HEK293 (cell line): ENCODE data around the gene HOXA10.
A peak's percentile ranks its signal among the peaks of the same experiment; 100 is the strongest.

Source experiments
- CTCF ChIA-PET: fragments of 350-600 bp; formaldehyde crosslinking; extraction: SDS; loops from one replicate; lab custom pipeline; 2021; ENCODE audit warnings: antibody characterized with exemption; lab: Yijun Ruan, JAX
- POLR2A ChIA-PET: fragments of 300-600 bp; formaldehyde crosslinking; extraction: SDS; loops from one replicate; lab custom pipeline; 2020; ENCODE audit warnings: antibody characterized with exemption, inconsistent platforms; lab: Yijun Ruan, JAX
- H3K27ac ChIP-seq: fragments of 200-500 bp; sonication (Bioruptor generic); 2 replicates; pipeline ENCODE4 v1.5.1; 2014; ENCODE audit warnings: low read depth, low read length, control low read depth, inconsistent platforms; ENCODE audit errors: extremely low read depth
- H3K36me3 ChIP-seq, 2 experiments: fragments of 200-500 bp in 1 of 2; sonication (Bioruptor generic) in 1 of 2; 1 replicate in 1 of 2; 2 replicates in 1 of 2; pipeline ENCODE4 v1.5.1; 2014 to 2017; ENCODE audit warnings: inconsistent platforms in 2 of 2, low read length in 2 of 2; ENCODE audit not compliant: control insufficient read depth in 2 of 2, insufficient read depth in 1 of 2
- H3K4me1 ChIP-seq: fragments of 200-500 bp; sonication (Bioruptor generic); 2 replicates; pipeline ENCODE4 v1.5.1; 2014; ENCODE audit warnings: mild to moderate bottlenecking, low read length, inconsistent platforms; ENCODE audit not compliant: control insufficient read depth, insufficient read depth
- H3K4me3 ChIP-seq: 2 replicates; pipeline ENCODE4 v1.5.1; 2011; ENCODE audit warnings: low read depth, mild to moderate bottlenecking, control low read depth, low read length, moderate library complexity
- H3K9me3 ChIP-seq: fragments of 200-500 bp; sonication (Bioruptor generic); 2 replicates; pipeline ENCODE4 v1.5.1; 2014; ENCODE audit warnings: low read depth, low read length, inconsistent platforms; ENCODE audit not compliant: control insufficient read depth, insufficient read depth
- FEZF1 ChIP-seq: fragments of 450-650 bp; formaldehyde crosslinking; IDR thresholded peaks from 2 replicates; pipeline ENCODE4 v1.5.1; 2016; ENCODE audit warnings: missing biosample characterization, missing genetic modification characterization
- GFI1B ChIP-seq: fragments of 450-650 bp; formaldehyde crosslinking; IDR thresholded peaks from 2 replicates; pipeline ENCODE4 v1.5.1; 2016; ENCODE audit warnings: missing biosample characterization, missing genetic modification characterization
- HOXD13 ChIP-seq: sonication (generic); formaldehyde crosslinking; IDR thresholded peaks from 2 replicates; pipeline ENCODE4 v1.8.0; 2022; ENCODE audit warnings: missing genetic modification reagents, borderline replicate concordance
- KLF10 ChIP-seq: fragments of 450-650 bp; IDR thresholded peaks from 2 replicates; pipeline ENCODE4 v1.5.1; 2018; ENCODE audit warnings: missing biosample characterization, mild to moderate bottlenecking, missing genetic modification characterization
- KLF7 ChIP-seq: fragments of 450-650 bp; formaldehyde crosslinking; IDR thresholded peaks from 2 replicates; pipeline ENCODE4 v1.5.1; 2016; ENCODE audit warnings: missing biosample characterization, missing genetic modification characterization, borderline replicate concordance
- OSR2 ChIP-seq: fragments of 450-650 bp; formaldehyde crosslinking; IDR thresholded peaks from 2 replicates; pipeline ENCODE4 v1.5.1; 2016; ENCODE audit warnings: missing biosample characterization, missing genetic modification characterization
- ZBTB20 ChIP-seq: fragments of 450-650 bp; formaldehyde crosslinking; IDR thresholded peaks from 2 replicates; pipeline ENCODE4 v1.5.1; 2016; ENCODE audit warnings: missing biosample characterization, missing genetic modification characterization
- ZBTB8A ChIP-seq: fragments of 450-650 bp; formaldehyde crosslinking; IDR thresholded peaks from 2 replicates; pipeline ENCODE4 v1.5.1; 2016; ENCODE audit warnings: missing biosample characterization, missing genetic modification characterization
- ZNF157 ChIP-seq: fragments of 450-650 bp; formaldehyde crosslinking; IDR thresholded peaks from 2 replicates; pipeline ENCODE4 v1.5.1; 2016; ENCODE audit warnings: missing biosample characterization, missing genetic modification characterization
- ZNF341 ChIP-seq: fragments of 450-650 bp; formaldehyde crosslinking; IDR thresholded peaks from 2 replicates; pipeline ENCODE4; 2016; ENCODE audit warnings: low read depth, missing biosample characterization, missing genetic modification characterization
- ZNF366 ChIP-seq: fragments of 450-650 bp; formaldehyde crosslinking; conservative IDR thresholded peaks from 2 replicates; pipeline ENCODE4 v1.5.1; 2016; ENCODE audit warnings: missing biosample characterization, missing genetic modification characterization
- ZNF426 ChIP-seq: fragments of 450-650 bp; formaldehyde crosslinking; IDR thresholded peaks from 2 replicates; pipeline ENCODE4 v1.5.1; 2017; ENCODE audit warnings: missing biosample characterization, missing genetic modification characterization, mild to moderate bottlenecking, inconsistent platforms, moderate library complexity
- ZNF596 ChIP-seq: fragments of 450-650 bp; IDR thresholded peaks from 2 replicates; pipeline ENCODE4 v1.5.0; 2018; ENCODE audit warnings: missing biosample characterization, mild to moderate bottlenecking, missing genetic modification characterization, moderate library complexity
- ZNF600 ChIP-seq: fragments of 450-650 bp; formaldehyde crosslinking; IDR thresholded peaks from 2 replicates; pipeline ENCODE4 v1.5.1; 2016; ENCODE audit warnings: missing biosample characterization, missing genetic modification characterization
- ZNF785 ChIP-seq: fragments of 450-650 bp; formaldehyde crosslinking; IDR thresholded peaks from 2 replicates; pipeline ENCODE4 v1.5.1; 2016; ENCODE audit warnings: missing biosample characterization, missing genetic modification characterization
- ZSCAN16 ChIP-seq: fragments of 450-650 bp; formaldehyde crosslinking; IDR thresholded peaks from 2 replicates; pipeline ENCODE4 v1.5.1; 2016; ENCODE audit warnings: missing biosample characterization, missing genetic modification characterization
- ZSCAN30 ChIP-seq: fragments of 450-650 bp; IDR thresholded peaks from 2 replicates; pipeline ENCODE4 v1.5.1; 2018; ENCODE audit warnings: missing biosample characterization, mild to moderate bottlenecking, missing genetic modification characterization, moderate library complexity
- ZXDB ChIP-seq: fragments of 450-650 bp; formaldehyde crosslinking; IDR thresholded peaks from 2 replicates; pipeline ENCODE4 v1.5.1; 2016; ENCODE audit warnings: missing biosample characterization, missing genetic modification characterization
- TF ChIP-seq, protein P1 (sequence below): fragments of 450-650 bp; formaldehyde crosslinking; IDR thresholded peaks from 2 replicates; pipeline ENCODE4 v1.5.1; 2016; ENCODE audit warnings: missing biosample characterization, missing genetic modification characterization
- TF ChIP-seq, protein P2 (sequence below): fragments of 450-650 bp; formaldehyde crosslinking; IDR thresholded peaks from 2 replicates; pipeline ENCODE4 v1.5.1; 2017; ENCODE audit warnings: missing biosample characterization, mild to moderate bottlenecking, missing genetic modification characterization, moderate library complexity
- TF ChIP-seq, protein P3 (sequence below): fragments of 450-650 bp; formaldehyde crosslinking; conservative IDR thresholded peaks from 2 replicates; pipeline ENCODE4 v1.5.1; 2016; ENCODE audit warnings: low read depth, missing biosample characterization, missing genetic modification characterization
- TF ChIP-seq, protein P4 (sequence below): fragments of 450-650 bp; formaldehyde crosslinking; IDR thresholded peaks from 2 replicates; pipeline ENCODE4 v1.5.1; 2017; ENCODE audit warnings: missing biosample characterization, missing genetic modification characterization
- TF ChIP-seq, protein P5 (sequence below): fragments of 450-650 bp; formaldehyde crosslinking; IDR thresholded peaks from 2 replicates; pipeline ENCODE4 v1.5.1; 2016; ENCODE audit warnings: missing biosample characterization, missing genetic modification characterization

HOXA10 gene

DNA sequence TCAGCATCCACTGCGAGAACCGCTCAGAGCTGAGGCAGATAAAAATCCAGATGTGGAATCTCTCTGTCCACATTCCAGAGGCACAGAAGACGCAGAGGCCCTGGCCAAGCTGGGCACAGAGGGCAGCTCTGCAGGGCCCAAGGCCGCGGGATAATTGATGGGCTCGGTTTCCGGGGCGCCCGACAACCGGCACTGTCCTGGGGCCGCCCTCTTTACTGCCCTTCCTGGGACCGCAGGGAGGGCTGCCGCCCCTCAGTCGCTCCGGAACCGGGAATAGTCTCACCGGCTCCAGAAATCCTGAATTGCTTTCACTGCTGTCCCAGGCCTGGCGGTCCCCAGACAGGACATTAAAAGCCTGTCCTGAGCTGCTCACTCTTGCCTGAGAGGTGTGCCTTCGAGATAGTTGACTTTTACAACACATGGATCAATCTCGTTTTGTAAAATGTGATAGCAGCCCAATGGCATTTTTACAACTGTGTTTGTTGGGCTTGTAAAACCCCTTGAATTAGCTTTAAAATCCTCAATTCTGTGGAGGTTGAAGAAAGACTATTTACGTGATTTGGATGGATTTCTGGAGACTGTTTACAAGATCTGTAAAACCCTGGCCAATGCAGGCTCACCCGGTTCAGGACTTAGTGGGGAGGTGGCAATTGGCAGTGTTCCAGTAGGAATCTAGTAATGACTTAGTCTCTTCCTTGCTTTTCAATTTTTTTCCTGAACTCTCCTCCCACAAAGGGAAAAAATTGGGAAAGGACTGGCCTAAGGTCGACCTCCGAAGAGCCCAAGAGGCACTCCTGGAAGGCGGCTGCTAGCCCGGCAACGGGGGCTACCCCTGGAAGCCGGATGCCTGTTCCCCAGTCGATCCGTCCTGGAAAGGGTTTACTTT, 25.1 kb downstream of the HOXA10 start:
- H3K9me3 ChIP-seq, result no peaks in the 10 kb centered on the region
- CTCF ChIA-PET, result interaction anchor here (0.6 to 4.3 kb wide), 20 partner anchors 8 to 1256 kb away, joined by 3 to 50 read pairs (median 4); partner anchors contain the start of gene HOXA4
- peaks cover 0 to 50% of the 10 kb centered on the region in 2 experiments; a peak in 2 of 3 replicates for H3K36me3 ChIP-seq
- H3K4me1 ChIP-seq, result peaks cover 17% of the 10 kb centered on the region
- H3K27ac ChIP-seq, result peak overlapping the region; percentile 99
- POLR2A ChIA-PET, result interaction anchor here (0.5 to 5.6 kb wide), 16 partner anchors 8 to 1286 kb away, joined by 3 to 42 read pairs (median 4); partner anchors contain the start of genes HOXA1, HOXA10, HOXA7 and HOXA9
- peak overlapping the region; percentile 59 for H3K4me3 ChIP-seq
- TF ChIP-seq OSR2 (tag by site-specific recombination), result no peak
- TF ChIP-seq ZNF785 (tag by site-specific recombination), result no peak
- TF ChIP-seq, protein P1, sequence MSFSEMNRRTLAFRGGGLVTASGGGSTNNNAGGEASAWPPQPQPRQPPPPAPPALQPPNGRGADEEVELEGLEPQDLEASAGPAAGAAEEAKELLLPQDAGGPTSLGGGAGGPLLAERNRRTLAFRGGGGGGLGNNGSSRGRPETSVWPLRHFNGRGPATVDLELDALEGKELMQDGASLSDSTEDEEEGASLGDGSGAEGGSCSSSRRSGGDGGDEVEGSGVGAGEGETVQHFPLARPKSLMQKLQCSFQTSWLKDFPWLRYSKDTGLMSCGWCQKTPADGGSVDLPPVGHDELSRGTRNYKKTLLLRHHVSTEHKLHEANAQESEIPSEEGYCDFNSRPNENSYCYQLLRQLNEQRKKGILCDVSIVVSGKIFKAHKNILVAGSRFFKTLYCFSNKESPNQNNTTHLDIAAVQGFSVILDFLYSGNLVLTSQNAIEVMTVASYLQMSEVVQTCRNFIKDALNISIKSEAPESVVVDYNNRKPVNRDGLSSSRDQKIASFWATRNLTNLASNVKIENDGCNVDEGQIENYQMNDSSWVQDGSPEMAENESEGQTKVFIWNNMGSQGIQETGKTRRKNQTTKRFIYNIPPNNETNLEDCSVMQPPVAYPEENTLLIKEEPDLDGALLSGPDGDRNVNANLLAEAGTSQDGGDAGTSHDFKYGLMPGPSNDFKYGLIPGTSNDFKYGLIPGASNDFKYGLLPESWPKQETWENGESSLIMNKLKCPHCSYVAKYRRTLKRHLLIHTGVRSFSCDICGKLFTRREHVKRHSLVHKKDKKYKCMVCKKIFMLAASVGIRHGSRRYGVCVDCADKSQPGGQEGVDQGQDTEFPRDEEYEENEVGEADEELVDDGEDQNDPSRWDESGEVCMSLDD (tag by site-specific recombination), result no peak
- TF ChIP-seq ZNF157 (tag by site-specific recombination), result no peak
- peak; percentile 22; the same call in 1 of the 2 replicates for TF ChIP-seq KLF10 (tag by site-specific recombination)
- peak; percentile 71; the same call in 1 of the 2 replicates for TF ChIP-seq GFI1B
- peak; percentile 42; the same call in 1 of the 2 replicates for TF ChIP-seq ZSCAN30
- peak; percentile 45; the same call in 1 of the 2 replicates for TF ChIP-seq ZNF366
- 0 out of 2 replicates have a peak, but pooled peaks have one; percentile 41 for TF ChIP-seq HOXD13 (CRISPR knock-in tag)
- TF ChIP-seq, protein P2, sequence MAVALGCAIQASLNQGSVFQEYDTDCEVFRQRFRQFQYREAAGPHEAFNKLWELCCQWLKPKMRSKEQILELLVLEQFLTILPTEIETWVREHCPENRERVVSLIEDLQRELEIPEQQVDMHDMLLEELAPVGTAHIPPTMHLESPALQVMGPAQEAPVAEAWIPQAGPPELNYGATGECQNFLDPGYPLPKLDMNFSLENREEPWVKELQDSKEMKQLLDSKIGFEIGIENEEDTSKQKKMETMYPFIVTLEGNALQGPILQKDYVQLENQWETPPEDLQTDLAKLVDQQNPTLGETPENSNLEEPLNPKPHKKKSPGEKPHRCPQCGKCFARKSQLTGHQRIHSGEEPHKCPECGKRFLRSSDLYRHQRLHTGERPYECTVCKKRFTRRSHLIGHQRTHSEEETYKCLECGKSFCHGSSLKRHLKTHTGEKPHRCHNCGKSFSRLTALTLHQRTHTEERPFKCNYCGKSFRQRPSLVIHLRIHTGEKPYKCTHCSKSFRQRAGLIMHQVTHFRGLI (tag by site-specific recombination), result peak; percentile 64; the same call in 1 of the 2 replicates
- TF ChIP-seq ZNF596 (tag by site-specific recombination), result no peak
- TF ChIP-seq ZNF600 (tag by site-specific recombination), result no peak
- TF ChIP-seq ZNF341, result peak; percentile 19; the same call in 1 of the 2 replicates
- peak; percentile 59; the same call in 1 of the 2 replicates for TF ChIP-seq KLF7
- TF ChIP-seq, protein P3, sequence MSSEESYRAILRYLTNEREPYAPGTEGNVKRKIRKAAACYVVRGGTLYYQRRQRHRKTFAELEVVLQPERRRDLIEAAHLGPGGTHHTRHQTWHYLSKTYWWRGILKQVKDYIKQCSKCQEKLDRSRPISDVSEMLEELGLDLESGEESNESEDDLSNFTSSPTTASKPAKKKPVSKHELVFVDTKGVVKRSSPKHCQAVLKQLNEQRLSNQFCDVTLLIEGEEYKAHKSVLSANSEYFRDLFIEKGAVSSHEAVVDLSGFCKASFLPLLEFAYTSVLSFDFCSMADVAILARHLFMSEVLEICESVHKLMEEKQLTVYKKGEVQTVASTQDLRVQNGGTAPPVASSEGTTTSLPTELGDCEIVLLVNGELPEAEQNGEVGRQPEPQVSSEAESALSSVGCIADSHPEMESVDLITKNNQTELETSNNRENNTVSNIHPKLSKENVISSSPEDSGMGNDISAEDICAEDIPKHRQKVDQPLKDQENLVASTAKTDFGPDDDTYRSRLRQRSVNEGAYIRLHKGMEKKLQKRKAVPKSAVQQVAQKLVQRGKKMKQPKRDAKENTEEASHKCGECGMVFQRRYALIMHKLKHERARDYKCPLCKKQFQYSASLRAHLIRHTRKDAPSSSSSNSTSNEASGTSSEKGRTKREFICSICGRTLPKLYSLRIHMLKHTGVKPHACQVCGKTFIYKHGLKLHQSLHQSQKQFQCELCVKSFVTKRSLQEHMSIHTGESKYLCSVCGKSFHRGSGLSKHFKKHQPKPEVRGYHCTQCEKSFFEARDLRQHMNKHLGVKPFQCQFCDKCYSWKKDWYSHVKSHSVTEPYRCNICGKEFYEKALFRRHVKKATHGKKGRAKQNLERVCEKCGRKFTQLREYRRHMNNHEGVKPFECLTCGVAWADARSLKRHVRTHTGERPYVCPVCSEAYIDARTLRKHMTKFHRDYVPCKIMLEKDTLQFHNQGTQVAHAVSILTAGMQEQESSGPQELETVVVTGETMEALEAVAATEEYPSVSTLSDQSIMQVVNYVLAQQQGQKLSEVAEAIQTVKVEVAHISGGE (tag by site-specific recombination), result peak; percentile 10; the same call in 1 of the 2 replicates
- TF ChIP-seq, protein P4, sequence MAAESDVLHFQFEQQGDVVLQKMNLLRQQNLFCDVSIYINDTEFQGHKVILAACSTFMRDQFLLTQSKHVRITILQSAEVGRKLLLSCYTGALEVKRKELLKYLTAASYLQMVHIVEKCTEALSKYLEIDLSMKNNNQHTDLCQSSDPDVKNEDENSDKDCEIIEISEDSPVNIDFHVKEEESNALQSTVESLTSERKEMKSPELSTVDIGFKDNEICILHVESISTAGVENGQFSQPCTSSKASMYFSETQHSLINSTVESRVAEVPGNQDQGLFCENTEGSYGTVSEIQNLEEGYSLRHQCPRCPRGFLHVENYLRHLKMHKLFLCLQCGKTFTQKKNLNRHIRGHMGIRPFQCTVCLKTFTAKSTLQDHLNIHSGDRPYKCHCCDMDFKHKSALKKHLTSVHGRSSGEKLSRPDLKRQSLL (tag by site-specific recombination), result no peak
- TF ChIP-seq ZNF426 (tag by site-specific recombination), result peak; percentile 23; the same call in 1 of the 2 replicates
- no peak for TF ChIP-seq ZSCAN16 (tag by site-specific recombination)
- TF ChIP-seq, protein P5, sequence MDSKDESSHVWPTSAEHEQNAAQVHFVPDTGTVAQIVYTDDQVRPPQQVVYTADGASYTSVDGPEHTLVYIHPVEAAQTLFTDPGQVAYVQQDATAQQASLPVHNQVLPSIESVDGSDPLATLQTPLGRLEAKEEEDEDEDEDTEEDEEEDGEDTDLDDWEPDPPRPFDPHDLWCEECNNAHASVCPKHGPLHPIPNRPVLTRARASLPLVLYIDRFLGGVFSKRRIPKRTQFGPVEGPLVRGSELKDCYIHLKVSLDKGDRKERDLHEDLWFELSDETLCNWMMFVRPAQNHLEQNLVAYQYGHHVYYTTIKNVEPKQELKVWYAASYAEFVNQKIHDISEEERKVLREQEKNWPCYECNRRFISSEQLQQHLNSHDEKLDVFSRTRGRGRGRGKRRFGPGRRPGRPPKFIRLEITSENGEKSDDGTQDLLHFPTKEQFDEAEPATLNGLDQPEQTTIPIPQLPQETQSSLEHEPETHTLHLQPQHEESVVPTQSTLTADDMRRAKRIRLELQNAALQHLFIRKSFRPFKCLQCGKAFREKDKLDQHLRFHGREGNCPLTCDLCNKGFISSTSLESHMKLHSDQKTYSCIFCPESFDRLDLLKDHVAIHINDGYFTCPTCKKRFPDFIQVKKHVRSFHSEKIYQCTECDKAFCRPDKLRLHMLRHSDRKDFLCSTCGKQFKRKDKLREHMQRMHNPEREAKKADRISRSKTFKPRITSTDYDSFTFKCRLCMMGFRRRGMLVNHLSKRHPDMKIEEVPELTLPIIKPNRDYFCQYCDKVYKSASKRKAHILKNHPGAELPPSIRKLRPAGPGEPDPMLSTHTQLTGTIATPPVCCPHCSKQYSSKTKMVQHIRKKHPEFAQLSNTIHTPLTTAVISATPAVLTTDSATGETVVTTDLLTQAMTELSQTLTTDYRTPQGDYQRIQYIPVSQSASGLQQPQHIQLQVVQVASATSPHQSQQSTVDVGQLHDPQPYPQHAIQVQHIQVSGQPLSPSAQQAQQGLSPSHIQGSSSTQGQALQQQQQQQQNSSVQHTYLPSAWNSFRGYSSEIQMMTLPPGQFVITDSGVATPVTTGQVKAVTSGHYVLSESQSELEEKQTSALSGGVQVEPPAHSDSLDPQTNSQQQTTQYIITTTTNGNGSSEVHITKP, result peak; percentile 66
- TF ChIP-seq ZXDB (tag by site-specific recombination), result peak; percentile 66
- TF ChIP-seq ZBTB20 (tag by site-specific recombination), result peak; percentile 10; the same call in 1 of the 2 replicates
- peak; percentile 76 for TF ChIP-seq ZBTB8A (tag by site-specific recombination)
- peak; percentile 87 for TF ChIP-seq FEZF1
